Caco-2 (cell line): ENCODE measurements around the gene EXOC1. TPM values are rescaled to one million over a fixed set of nuclear protein-coding genes. Genes with fewer than 3 reads are reported as not detected.

Source experiments
- BruUV-seq: library from RNA; stranded (reverse); fragments of 400-500 nt; replicated peaks from 2 replicates; lab custom pipeline; 2021; lab: Mats Ljungman, UMichigan
- CTCF ChIA-PET: fragments of 300-600 bp; sonication (Branson Sonifier 250); formaldehyde crosslinking; loops from one replicate; lab custom pipeline; 2022; ENCODE audit warnings: antibody characterized with exemption; lab: Charles Lee
- POLR2A ChIA-PET: fragments of 300-600 bp; sonication (Branson Sonifier 250); formaldehyde crosslinking; loops from one replicate; lab custom pipeline; 2022; ENCODE audit warnings: antibody characterized with exemption; lab: Charles Lee
- DNase-seq, 2 experiments: peaks; one replicate each; pipeline versions ENCODE4 v3.0.0 to v3.0.0-alpha.2; 2020 to 2022
- H3K27me3 ChIP-seq: replicated peaks from 2 replicates; pipeline ENCODE4 v1.6.0; 2011; ENCODE audit warnings: low read length; ENCODE audit not compliant: control insufficient read depth, insufficient read depth
- H3K36me3 ChIP-seq: 2 replicates; pipeline ENCODE4 v1.5.1; 2011; ENCODE audit warnings: low read length; ENCODE audit not compliant: control insufficient read depth, insufficient read depth
- H3K4me1 ChIP-seq: fragments of 250-450 bp; sonication (Bioruptor Pico); 2 replicates; pipeline ENCODE4 v1.5.1; 2020; ENCODE audit warnings: mild to moderate bottlenecking
- H3K4me3 ChIP-seq: 2 replicates; pipeline ENCODE4 v1.5.1; 2011; ENCODE audit warnings: low read depth, mild to moderate bottlenecking, control low read depth, low read length
- H3K9me3 ChIP-seq: fragments of 250-450 bp; sonication (Bioruptor Pico); 2 replicates; pipeline ENCODE4 v1.5.1; 2020; ENCODE audit warnings: mild to moderate bottlenecking, moderate library complexity
- H3K27ac Mint-ChIP-seq: one replicate; pipeline ENCODE4 v1.8.0; 2022; ENCODE audit warnings: mixed read lengths; ENCODE audit not compliant: unreplicated experiment
- H3K27me3 Mint-ChIP-seq: one replicate; pipeline ENCODE4 v1.8.0; 2022; ENCODE audit warnings: mixed read lengths; ENCODE audit not compliant: insufficient read depth, unreplicated experiment
- H3K36me3 Mint-ChIP-seq: one replicate; pipeline ENCODE4 v1.8.0; 2022; ENCODE audit warnings: mild to moderate bottlenecking, mixed read lengths; ENCODE audit not compliant: insufficient read depth, unreplicated experiment
- H3K4me1 Mint-ChIP-seq: one replicate; pipeline ENCODE4 v1.8.0; 2022; ENCODE audit warnings: low read depth, mixed read lengths; ENCODE audit not compliant: unreplicated experiment
- H3K4me3 Mint-ChIP-seq: one replicate; pipeline ENCODE4 v1.8.0; 2022; ENCODE audit warnings: mild to moderate bottlenecking, moderate library complexity, mixed read lengths; ENCODE audit not compliant: unreplicated experiment
- H3K9me3 Mint-ChIP-seq: one replicate; pipeline ENCODE4 v1.8.0; 2022; ENCODE audit warnings: mixed read lengths; ENCODE audit not compliant: unreplicated experiment
- CTCF ChIP-seq, 2 experiments: fragments of 200-600 bp in 1 of 2; IDR thresholded peaks; 1 replicate in 1 of 2; 2 replicates in 1 of 2; pipeline versions ENCODE4 v1.5.1 to v1.8.0; 2011 to 2022; ENCODE audit warnings: antibody characterized with exemption in 1 of 2, control low read depth in 1 of 2, inconsistent platforms in 1 of 2, low read depth in 1 of 2, low read length in 1 of 2, mild to moderate bottlenecking in 1 of 2, moderate library complexity in 1 of 2; ENCODE audit not compliant: insufficient read depth in 1 of 2, severe bottlenecking in 1 of 2, unreplicated experiment in 1 of 2
- intact Hi-C: fragments of 100-400 bp; cut with micrococcal nuclease; formaldehyde crosslinking; loops from one replicate; pipeline ENCODE4 v1.10.0; 2022; ENCODE audit not compliant: unreplicated experiment
- total RNA-seq: library from RNA; stranded (reverse); gene quantifications from 2 replicates; pipeline ENCODE4 v1.2.3, GENCODE V29; 2022

Gene EXOC1
- total RNA-seq, 1 experiment from 2014 or later, result 19.9 TPM

GRCh38 chr4:55920571-55920970, 67.1 kb downstream of the EXOC1 start:
- Mint-ChIP-seq H3K27ac (no peak overlapping the region), H3K9me3 (peaks cover 11% of the 10 kb centered on the region), H3K4me3 (no peak overlapping the region), H3K4me1 (no peaks in the 10 kb centered on the region), H3K27me3 (no peaks in the 10 kb centered on the region), H3K36me3 (no peaks in the 10 kb centered on the region)
- H3K9me3 ChIP-seq, result 0 out of 2 replicates have a peak, but pooled peaks cover 2% of the 10 kb centered on the region
- no peak for TF ChIP-seq CTCF (IDR thresholded peaks at IDR 0.05; ENCODE audit: insufficient read depth in 1 of 2, low read depth in 1 of 2, low read length in 1 of 2, severe bottlenecking in 1 of 2, unreplicated experiment in 1 of 2)
- BruUV-seq, result no TSS peak
- ChIA-PET CTCF (no interaction called here), POLR2A (no interaction called here)
- no peaks in the 10 kb centered on the region for H3K4me1 ChIP-seq
- no peaks in the 10 kb centered on the region for H3K36me3 ChIP-seq
- intact Hi-C loops, result no loop called here
- no peak for DNase-seq
- H3K4me3 ChIP-seq, result no peak overlapping the region
- no peaks in the 10 kb centered on the region for H3K27me3 ChIP-seq

- H3K9me3 Mint-ChIP-seq, result peaks cover 11% of the 10 kb centered on the region
- ChIA-PET CTCF (no interaction called here), POLR2A (no interaction called here)
- no peak overlapping the region for H3K4me3 ChIP-seq
- no peaks in the 10 kb centered on the region for H3K36me3 Mint-ChIP-seq
- no peak for DNase-seq
- no peaks in the 10 kb centered on the region for H3K27me3 ChIP-seq
- 0 out of 2 replicates have a peak, but pooled peaks cover 2% of the 10 kb centered on the region for H3K9me3 ChIP-seq
- intact Hi-C loops, result no loop called here
- H3K4me1 Mint-ChIP-seq, result no peaks in the 10 kb centered on the region
- no peak for TF ChIP-seq CTCF (IDR thresholded peaks at IDR 0.05; ENCODE audit: insufficient read depth in 1 of 2, low read depth in 1 of 2, low read length in 1 of 2, severe bottlenecking in 1 of 2, unreplicated experiment in 1 of 2)
- no peaks in the 10 kb centered on the region for H3K4me1 ChIP-seq
- H3K4me3 Mint-ChIP-seq, result no peak overlapping the region
- no peak overlapping the region for H3K27ac Mint-ChIP-seq
- BruUV-seq, result no TSS peak
- no peaks in the 10 kb centered on the region for H3K36me3 ChIP-seq
- H3K27me3 Mint-ChIP-seq, result no peaks in the 10 kb centered on the region
Measured at GRCh38 chr4:55921093-55921492, 67.6 kb downstream of the EXOC1 start.

- Histone ChIP-seq H3K9me3 (0 out of 2 replicates have a peak, but pooled peaks cover 2% of the 10 kb centered on the region), H3K4me1 (no peaks in the 10 kb centered on the region), H3K27me3 (no peaks in the 10 kb centered on the region), H3K4me3 (no peak overlapping the region), H3K36me3 (no peaks in the 10 kb centered on the region)
- H3K4me1 Mint-ChIP-seq, result no peaks in the 10 kb centered on the region
- H3K27me3 Mint-ChIP-seq, result no peaks in the 10 kb centered on the region
- no peak for DNase-seq
- intact Hi-C loops, result no loop called here
- POLR2A ChIA-PET, result no interaction called here
- H3K9me3 Mint-ChIP-seq, result no peaks in the 10 kb centered on the region
- no peak overlapping the region for H3K4me3 Mint-ChIP-seq
- TF ChIP-seq CTCF (IDR thresholded peaks at IDR 0.05; ENCODE audit: insufficient read depth in 1 of 2, low read depth in 1 of 2, low read length in 1 of 2, severe bottlenecking in 1 of 2, unreplicated experiment in 1 of 2), result no peak
- H3K36me3 Mint-ChIP-seq, result no peaks in the 10 kb centered on the region
- CTCF ChIA-PET, result no interaction called here
- H3K27ac Mint-ChIP-seq, result no peak overlapping the region
- no TSS peak for BruUV-seq
Measured at GRCh38 chr4:55925241-55925640, 71.8 kb downstream of the EXOC1 start.
